ENCODE data around the gene GATAD2B.
"Not testable (repeated sequence)": the region's sequence is repeated elsewhere in the genome, so short reads cannot be mapped to it uniquely, and the experiment has no call there.

GATAD2B gene

GRCh38 chr1:153888533-153888932, 34.2 kb downstream of the GATAD2B start:
- DNase-seq (ENCODE audit: low read depth in 2 of 2, low spot score in 1 of 2): no peak

GRCh38 chr1:153886127-153886526, 36.6 kb downstream of the GATAD2B start:
- DNase-seq (ENCODE audit: low read depth in 2 of 2, low spot score in 1 of 2): no peak

- DNase-seq (ENCODE audit: low read depth in 2 of 2, low spot score in 1 of 2): no peak
Observed at GRCh38 chr1:153883223-153883622, 39.5 kb downstream of the GATAD2B start.

- no peak for DNase-seq (ENCODE audit: low read depth in 2 of 2, low spot score in 1 of 2)
Observed at GRCh38 chr1:153882296-153882912, 40.4 kb downstream of the GATAD2B start.

GRCh38 chr1:153881751-153882150, 41.0 kb downstream of the GATAD2B start:
- DNase-seq (ENCODE audit: low read depth in 2 of 2, low spot score in 1 of 2): no peak

- DNase-seq (ENCODE audit: low read depth in 2 of 2, low spot score in 1 of 2): no peak
Observed at GRCh38 chr1:153880962-153881361, 41.8 kb downstream of the GATAD2B start.

GRCh38 chr1:153880024-153880423, 42.7 kb downstream of the GATAD2B start:
- no peak for DNase-seq (ENCODE audit: low read depth in 2 of 2, low spot score in 1 of 2)

- no peak for DNase-seq (ENCODE audit: low read depth in 2 of 2, low spot score in 1 of 2)
Observed at GRCh38 chr1:153877112-153877511, 45.7 kb downstream of the GATAD2B start.

- no peak for DNase-seq (ENCODE audit: low read depth in 2 of 2, low spot score in 1 of 2)
Observed at GRCh38 chr1:153872934-153873333, 49.8 kb downstream of the GATAD2B start.

GRCh38 chr1:153872331-153872730, 50.4 kb downstream of the GATAD2B start:
- DNase-seq (ENCODE audit: low read depth in 2 of 2, low spot score in 1 of 2): no peak

- no peak for DNase-seq (ENCODE audit: low read depth in 2 of 2, low spot score in 1 of 2)
Observed at GRCh38 chr1:153869486-153869885, 53.3 kb downstream of the GATAD2B start.

- no peak for DNase-seq (ENCODE audit: low read depth in 2 of 2, low spot score in 1 of 2)
Observed at GRCh38 chr1:153866045-153866850, 56.5 kb downstream of the GATAD2B start.

GRCh38 chr1:153860285-153860684, 62.5 kb downstream of the GATAD2B start:
- no peak for DNase-seq (ENCODE audit: low read depth in 2 of 2, low spot score in 1 of 2)

- no peak for DNase-seq (ENCODE audit: low read depth in 2 of 2, low spot score in 1 of 2)
Observed at GRCh38 chr1:153857505-153857904, 65.3 kb downstream of the GATAD2B start.

GRCh38 chr1:153856763-153857162, 66.0 kb downstream of the GATAD2B start:
- DNase-seq (ENCODE audit: low read depth in 2 of 2, low spot score in 1 of 2): no peak

- DNase-seq (ENCODE audit: low read depth in 2 of 2, low spot score in 1 of 2): no peak
Observed at GRCh38 chr1:153852170-153852569, 70.6 kb downstream of the GATAD2B start.

GRCh38 chr1:153849487-153850185, 73.1 kb downstream of the GATAD2B start:
- no peak for DNase-seq (ENCODE audit: low read depth in 2 of 2, low spot score in 1 of 2)

GRCh38 chr1:153848805-153849204, 74.0 kb downstream of the GATAD2B start:
- no peak for DNase-seq (ENCODE audit: low read depth in 2 of 2, low spot score in 1 of 2)

- DNase-seq (ENCODE audit: low read depth in 2 of 2, low spot score in 1 of 2): no peak
Observed at GRCh38 chr1:153845158-153845557, 77.6 kb downstream of the GATAD2B start.

GRCh38 chr1:153844349-153844748, 78.4 kb downstream of the GATAD2B start:
- DNase-seq (ENCODE audit: low read depth in 2 of 2, low spot score in 1 of 2): not testable (repeated sequence)

- no peak for DNase-seq (ENCODE audit: low read depth in 2 of 2, low spot score in 1 of 2)
Observed at GRCh38 chr1:153842006-153842471, 80.7 kb downstream of the GATAD2B start.

GRCh38 chr1:153841463-153841994, 81.2 kb downstream of the GATAD2B start:
- no peak for DNase-seq (ENCODE audit: low read depth in 2 of 2, low spot score in 1 of 2)

Measured in stimulated activated CD8-positive, alpha-beta memory T cell treated with anti-CD3 and anti-CD28 coated beads, Interleukin-4, amount 100 ng/mL, for 1 hour (primary cell).